GM19397 (cell line): Measurements from ENCODE around the gene ADGRL2.
"Not testable (repeated sequence)": the region's sequence is repeated elsewhere in the genome, so short reads cannot be mapped to it uniquely, and the experiment has no call there.

ENCODE experiments used
- ATAC-seq: cut with Tn5 transposase; IDR thresholded peaks from one replicate; pipeline ENCODE4 v1.9.1; 2021; ENCODE audit warnings: mild to moderate bottlenecking, moderate library complexity; ENCODE audit not compliant: unreplicated experiment

Gene ADGRL2

DNA sequence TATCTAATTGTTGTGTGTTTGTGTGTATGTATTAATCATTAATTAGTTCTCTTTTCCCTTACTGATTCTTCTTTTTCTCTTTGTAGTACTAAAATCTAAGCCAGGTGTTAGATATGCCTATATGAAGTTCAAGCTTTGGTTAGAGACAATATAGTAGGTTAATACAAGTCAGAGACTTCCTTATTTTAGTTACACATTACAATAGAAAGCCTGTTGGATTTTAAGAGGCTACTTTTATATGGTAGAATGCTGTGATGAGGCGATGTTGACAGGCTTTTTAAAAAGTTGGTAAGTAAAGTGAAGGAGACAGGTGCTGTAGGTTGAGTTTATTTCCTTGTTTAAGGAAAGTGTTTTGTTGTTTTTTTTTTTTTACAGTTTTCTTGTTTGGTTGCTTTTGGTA lies 45.9 kb downstream of the ADGRL2 start:
- ATAC-seq = no peak

- ATAC-seq = no peak
Observed at GRCh38 chr1:81847063-81847462, 46.3 kb downstream of the ADGRL2 start.

DNA sequence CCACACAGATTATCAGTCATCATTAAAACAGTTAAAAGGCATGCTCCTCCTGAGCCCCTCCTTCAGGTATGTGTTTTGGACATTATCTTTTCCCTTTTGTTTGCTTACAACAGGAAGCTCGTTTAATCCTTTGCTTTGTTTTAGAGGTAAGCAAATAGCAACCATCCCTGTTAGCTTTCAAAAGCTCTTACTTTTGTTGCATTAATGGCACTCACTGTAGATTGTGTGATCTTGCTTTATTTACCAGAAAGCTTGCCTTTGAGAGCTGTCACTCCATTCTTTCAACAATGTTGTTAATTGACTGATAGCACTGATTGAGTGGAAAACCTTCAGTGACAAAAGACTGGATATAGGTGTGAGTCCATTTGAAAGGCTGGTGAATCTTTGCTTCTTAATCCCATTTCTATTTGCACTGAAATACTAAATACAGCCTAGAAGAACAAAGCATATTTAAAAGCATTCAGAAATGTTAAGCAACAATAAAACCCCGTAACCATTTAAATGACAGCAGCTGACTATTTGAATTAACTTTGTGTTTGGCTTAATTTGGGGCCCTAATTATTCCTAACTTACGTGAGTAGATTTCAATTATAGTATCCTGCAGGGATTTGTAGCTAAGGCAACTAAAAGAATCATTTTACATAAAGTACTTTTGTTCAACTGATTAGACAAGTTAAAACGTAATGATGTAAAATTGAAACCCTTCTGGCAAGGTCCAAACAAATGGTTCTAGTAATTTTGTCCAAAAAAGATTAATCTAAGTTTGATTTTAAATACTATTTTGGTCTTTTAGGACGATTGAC lies 48.3 kb downstream of the ADGRL2 start:
- no peak for ATAC-seq

GRCh38 chr1:81850031-81850430 lies 49.3 kb downstream of the ADGRL2 start:
- no peak for ATAC-seq

DNA sequence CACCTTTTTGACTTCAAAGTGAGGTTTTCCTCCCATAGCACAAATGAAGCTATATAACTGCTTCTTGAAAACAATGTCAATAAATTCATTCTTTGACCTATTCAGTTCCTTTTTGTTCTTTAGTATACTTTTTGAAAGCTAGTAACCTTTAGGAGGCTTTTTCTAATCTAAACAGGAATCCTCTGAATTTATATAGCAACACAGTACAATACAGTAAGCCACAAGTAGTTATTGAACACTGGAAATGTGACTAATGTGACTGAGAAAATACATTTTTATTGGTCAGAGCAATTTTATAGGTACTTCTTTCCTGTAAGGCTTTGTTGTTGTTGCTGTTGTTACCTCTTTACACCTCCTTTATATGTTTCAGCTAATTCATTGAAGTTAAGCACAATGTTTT lies 49.8 kb downstream of the ADGRL2 start:
- ATAC-seq = no peak

- no peak for ATAC-seq
Observed at GRCh38 chr1:81851217-81851616, 50.5 kb downstream of the ADGRL2 start.

GRCh38 chr1:81852961-81853360 lies 52.2 kb downstream of the ADGRL2 start:
- ATAC-seq = no peak

- no peak for ATAC-seq
Observed at GRCh38 chr1:81867235-81867634, 66.5 kb downstream of the ADGRL2 start.

DNA sequence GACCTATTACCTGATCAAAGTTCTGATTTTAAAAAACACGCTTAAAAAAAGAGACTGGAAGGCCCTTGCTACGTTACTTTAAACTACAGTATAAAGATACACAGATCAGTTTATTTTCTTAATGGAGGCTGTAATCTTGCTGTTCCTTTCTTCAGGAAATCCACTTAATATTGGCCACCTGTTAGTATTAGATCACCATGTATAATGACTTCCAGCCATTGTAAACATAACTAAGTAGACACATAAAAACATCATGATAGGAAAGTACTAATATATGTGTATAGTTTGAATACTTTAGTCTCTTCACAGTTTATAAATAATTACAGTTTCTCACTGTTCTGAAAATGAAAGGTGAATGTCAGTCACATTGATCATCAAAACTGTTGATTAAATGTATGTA lies 68.6 kb downstream of the ADGRL2 start:
- ATAC-seq = no peak

DNA sequence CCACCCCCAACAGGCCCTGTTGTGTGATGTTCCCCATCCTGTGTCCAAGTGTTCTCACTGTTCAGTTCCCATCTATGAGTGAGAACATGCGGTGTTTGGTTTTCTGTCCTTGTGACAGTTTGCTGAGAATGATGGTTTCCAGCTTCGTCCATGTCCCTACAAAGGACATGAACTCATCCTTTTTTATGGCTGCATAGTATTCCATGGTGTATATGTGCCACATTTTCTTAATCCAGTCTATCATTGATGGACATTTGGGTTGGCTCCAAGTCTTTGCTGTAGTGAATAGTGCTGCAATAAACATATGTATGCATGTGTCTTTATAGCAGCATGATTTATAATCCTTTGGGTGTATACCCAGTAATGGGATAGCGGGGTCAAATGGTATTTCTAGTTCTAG lies 70.4 kb downstream of the ADGRL2 start:
- not testable (repeated sequence) for ATAC-seq

DNA sequence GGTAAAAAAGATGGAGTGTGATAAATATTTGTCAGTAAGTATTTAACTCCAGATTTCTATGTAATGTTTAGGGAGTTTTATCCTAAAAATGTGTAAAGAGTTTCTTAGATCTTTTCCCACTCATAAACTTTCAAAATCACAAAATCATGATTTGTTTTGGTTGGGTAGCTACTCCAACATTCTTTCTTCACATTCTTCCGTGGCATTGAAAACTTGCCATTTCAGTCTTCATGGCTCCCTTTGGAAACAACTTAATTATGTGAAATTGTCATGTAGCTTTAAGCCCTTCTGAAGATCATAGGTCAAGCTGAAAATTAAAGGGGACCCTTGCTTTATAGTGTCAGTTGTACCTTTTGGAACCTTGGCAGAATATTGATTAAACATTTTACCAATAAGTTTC lies 73.2 kb downstream of the ADGRL2 start:
- no peak for ATAC-seq

DNA sequence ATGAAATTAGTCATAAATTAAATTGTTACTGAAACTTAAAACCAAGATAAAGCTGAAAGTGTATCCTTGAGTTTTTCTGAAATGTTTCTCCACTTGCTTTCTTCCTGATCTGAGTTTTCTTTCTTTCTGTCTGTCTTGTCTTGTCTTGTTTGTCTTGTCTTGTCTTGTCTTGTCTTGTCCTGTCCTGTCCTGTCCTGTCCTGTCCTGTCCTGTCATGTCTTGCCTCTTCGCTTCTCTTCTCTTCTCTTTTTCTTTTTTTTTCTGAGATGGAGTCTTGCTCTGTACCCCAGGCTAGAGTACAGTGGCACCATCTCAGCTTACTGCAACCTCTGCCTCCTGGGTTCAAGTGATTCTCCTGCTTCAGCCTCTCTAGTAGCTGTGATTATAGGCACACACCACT lies 73.7 kb downstream of the ADGRL2 start:
- no peak for ATAC-seq

GRCh38 chr1:81874940-81875339 lies 74.2 kb downstream of the ADGRL2 start:
- ATAC-seq = no peak

GRCh38 chr1:81876901-81877733 lies 76.4 kb downstream of the ADGRL2 start:
- no peak for ATAC-seq

DNA sequence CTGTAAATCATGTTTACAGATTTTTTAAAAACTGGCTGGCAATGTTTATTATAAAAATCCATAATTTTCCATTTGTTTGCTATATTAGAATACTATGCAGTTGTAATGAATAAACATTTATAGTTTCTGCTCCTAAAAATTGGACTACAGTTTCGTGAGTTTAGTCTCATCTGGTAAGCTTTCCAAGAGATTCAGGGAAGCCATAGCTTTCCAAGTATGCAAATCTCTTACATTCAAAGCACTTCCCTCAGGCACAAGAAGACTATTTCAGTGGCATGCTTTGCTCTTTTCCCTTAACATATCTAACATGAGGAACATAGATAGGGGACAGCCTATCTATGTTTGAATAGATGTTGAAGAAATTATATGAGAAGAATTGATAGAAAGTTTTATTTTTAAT lies 77.2 kb downstream of the ADGRL2 start:
- no peak for ATAC-seq

GRCh38 chr1:81878538-81878937 lies 77.8 kb downstream of the ADGRL2 start:
- ATAC-seq = no peak

DNA sequence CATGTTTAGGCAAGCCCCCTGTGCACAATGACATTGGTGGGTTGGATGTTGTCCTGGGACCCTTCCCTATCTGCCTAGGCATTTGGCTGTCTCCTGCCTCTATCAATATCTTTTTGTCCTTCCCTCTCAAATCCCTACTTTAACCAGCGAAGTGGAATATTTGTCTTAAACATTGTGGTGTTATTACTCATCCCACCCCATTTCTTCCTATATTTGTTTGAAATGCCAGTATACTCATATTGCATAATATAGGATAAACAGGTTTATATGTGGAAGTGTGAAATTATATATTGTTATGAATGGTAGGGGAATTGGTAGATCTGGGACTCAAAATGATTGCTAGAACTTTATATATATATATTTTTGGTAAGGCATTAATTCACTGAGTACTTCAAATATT lies 80.0 kb downstream of the ADGRL2 start:
- no peak for ATAC-seq

GRCh38 chr1:81885291-81885690 lies 84.6 kb downstream of the ADGRL2 start:
- no peak for ATAC-seq

DNA sequence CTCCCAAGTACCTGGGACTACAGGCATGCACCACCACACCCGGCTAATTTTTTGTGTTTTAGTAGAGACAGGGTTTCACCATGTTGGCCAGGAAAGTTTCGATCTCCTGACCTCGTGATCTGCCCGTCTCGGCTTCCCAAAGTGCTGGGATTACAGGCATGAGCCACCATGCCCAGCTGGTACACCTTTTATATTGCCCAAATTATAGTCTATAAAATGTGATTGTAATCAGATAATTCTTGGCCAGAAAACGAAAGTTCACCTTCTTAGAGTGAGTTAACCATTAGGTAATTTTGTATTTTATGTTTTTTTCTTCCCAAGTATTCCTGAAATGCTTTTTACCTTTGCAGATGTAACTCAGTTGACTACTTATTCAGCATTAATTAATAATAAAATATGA lies 85.6 kb downstream of the ADGRL2 start:
- ATAC-seq = not testable (repeated sequence)

GRCh38 chr1:81887421-81888144 lies 86.8 kb downstream of the ADGRL2 start:
- ATAC-seq = no peak

DNA sequence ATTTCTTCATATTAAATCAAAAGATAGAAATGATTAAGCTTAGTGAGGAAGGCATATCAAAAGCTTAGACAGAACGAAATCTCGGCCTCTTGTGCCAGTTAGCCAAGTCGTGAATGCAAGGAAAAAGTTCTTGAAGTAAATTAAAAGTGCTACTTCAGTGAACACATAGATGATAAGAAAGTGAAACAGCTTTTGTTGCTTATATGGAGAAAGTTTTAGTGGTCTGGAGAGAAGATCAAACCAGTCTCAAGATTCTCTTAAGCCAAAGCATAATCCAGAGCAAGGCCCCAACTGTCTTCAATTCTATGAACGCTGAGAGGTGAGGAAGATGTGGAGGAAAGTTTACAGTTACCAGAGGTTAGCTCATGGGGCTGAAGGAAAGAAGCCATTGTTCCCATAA lies 88.4 kb downstream of the ADGRL2 start:
- no peak for ATAC-seq

GRCh38 chr1:81894867-81895266 lies 94.1 kb downstream of the ADGRL2 start:
- ATAC-seq = no peak
